HL-60 (cell line): ENCODE measurements around the gene ADAMTSL3.

Experiments used
- DNase-seq, 2 experiments: peaks; one replicate each; pipeline ENCODE4 v3.0.0-alpha.2; 2010 to 2020; ENCODE audit warnings: low read depth in 1 of 2, low spot score in 1 of 2
- H3K27ac ChIP-seq: fragments of 250-450 bp; sonication (Bioruptor Pico); replicated peaks from 2 replicates; pipeline ENCODE4 v1.5.1; 2020; ENCODE audit warnings: mild to moderate bottlenecking, moderate library complexity
- H3K27me3 ChIP-seq: fragments of 250-450 bp; sonication (Bioruptor Pico); 2 replicates; pipeline ENCODE4 v1.5.1; 2021; ENCODE audit warnings: mild to moderate bottlenecking, moderate library complexity; ENCODE audit not compliant: insufficient read depth, poor library complexity, severe bottlenecking
- H3K4me3 ChIP-seq: replicated peaks from 2 replicates; pipeline ENCODE4 v1.5.1; 2011; ENCODE audit warnings: mild to moderate bottlenecking, control low read depth, low read length; ENCODE audit not compliant: insufficient read depth
- CTCF ChIP-seq: IDR thresholded peaks from one replicate; pipeline ENCODE4 v1.5.1; 2011; ENCODE audit warnings: low read length, control low read depth, inconsistent platforms; ENCODE audit not compliant: insufficient read depth
- GABPA ChIP-seq: IDR thresholded peaks from 2 replicates; pipeline ENCODE4 v1.6.1; 2012; ENCODE audit warnings: low read depth
- POLR2AphosphoS5 ChIP-seq: IDR thresholded peaks from 2 replicates; pipeline ENCODE4 v1.6.1; 2012; ENCODE audit warnings: low read depth
- REST ChIP-seq: IDR thresholded peaks from 2 replicates; pipeline ENCODE4 v1.6.1; 2012; ENCODE audit warnings: low read depth; ENCODE audit not compliant: insufficient replicate concordance
- SPI1 ChIP-seq: IDR thresholded peaks from 2 replicates; pipeline ENCODE4 v1.6.1; 2012; ENCODE audit warnings: low read depth, mild to moderate bottlenecking, borderline replicate concordance
- long read RNA-seq: library from polyadenylated mRNA; unstranded; transcript quantifications from one replicate; pipeline ENCODE4 v2.0.0, GENCODE V29; 2020

The ADAMTSL3 gene
- long read RNA-seq = 0 reads

- no peak for DNase-seq
- H3K27ac ChIP-seq = no peak within 1 kb of the TSS
- no peak within 1 kb of the TSS for H3K4me3 ChIP-seq
- TF ChIP-seq REST (no peak), CTCF (no peak), GABPA (no peak), SPI1 (no peak), POLR2AphosphoS5 (no peak)
- H3K27me3 ChIP-seq = peaks cover 3% of the 10 kb centered on the region
Measured at GRCh38 chr15:83653639-83654378, at the start of gene ADAMTSL3. Gene ADAMTSL3, plus strand, starts transcription at chr15:83654123. Its CDS starts 1,639 bp downstream, at chr15:83655762.

- TF ChIP-seq GABPA = no peak
- no peak for TF ChIP-seq REST
- no peak for TF ChIP-seq CTCF
- no peak for TF ChIP-seq POLR2AphosphoS5
- TF ChIP-seq SPI1 = no peak
Measured at GRCh38 chr15:83604549-83604948, 49.4 kb upstream of the ADAMTSL3 start.

GRCh38 chr15:83605111-83605945 is 48.6 kb upstream of the ADAMTSL3 start:
- TF ChIP-seq POLR2AphosphoS5 (no peak), GABPA (no peak), CTCF (no peak), SPI1 (no peak), REST (no peak)

More at GRCh38 chr15:83604549-83604948, 49.4 kb upstream of the ADAMTSL3 start:
- Histone ChIP-seq H3K4me3 (no peak overlapping the region), H3K27me3 (peaks cover 2% of the 10 kb centered on the region), H3K27ac (no peak overlapping the region)
- DNase-seq = no peak

More at GRCh38 chr15:83605111-83605945, 48.6 kb upstream of the ADAMTSL3 start:
- Histone ChIP-seq H3K27ac (no peak overlapping the region), H3K27me3 (peaks cover 2% of the 10 kb centered on the region), H3K4me3 (no peak overlapping the region)
- no peak for DNase-seq
